ENCODE results near the gene KCNQ1.

DNA sequence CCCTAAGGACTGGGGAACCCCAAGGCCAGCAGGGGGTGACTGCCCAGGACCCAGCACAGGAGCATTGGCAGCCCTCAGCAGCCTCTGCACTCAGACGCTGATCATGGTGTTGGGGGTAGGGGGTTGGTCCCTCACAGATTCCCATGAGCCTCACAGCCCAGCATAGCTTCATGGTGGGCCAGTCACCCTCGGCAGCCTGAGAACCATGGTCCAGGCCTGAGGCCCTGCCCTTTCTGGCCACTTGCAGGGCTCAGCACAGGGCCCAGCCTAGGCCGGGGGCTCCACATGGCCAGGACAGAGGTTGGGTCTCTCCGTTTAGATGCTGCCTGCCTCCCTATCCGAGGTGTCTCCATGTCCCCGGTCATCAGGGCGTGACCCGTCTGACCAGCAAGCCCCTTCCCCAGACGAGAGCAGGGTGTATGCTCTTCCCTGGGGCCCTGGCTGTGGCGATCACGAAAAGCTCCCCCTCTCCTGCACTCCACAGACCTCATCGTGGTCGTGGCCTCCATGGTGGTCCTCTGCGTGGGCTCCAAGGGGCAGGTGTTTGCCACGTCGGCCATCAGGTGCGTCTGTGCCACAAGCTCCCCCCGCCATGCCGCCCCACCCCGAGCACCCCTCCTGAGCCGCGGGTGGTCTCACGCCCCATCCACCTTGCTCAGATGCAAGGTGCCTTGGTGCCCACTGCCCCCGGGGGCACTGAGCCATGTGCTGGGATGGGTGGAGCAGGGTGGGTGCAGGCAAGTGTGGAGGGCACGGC, 126.2 kb downstream of the KCNQ1 start:
- TF ChIP-seq ELF1 (IDR thresholded peaks at IDR 0.05; ENCODE audit: borderline replicate concordance, low read depth) (no peak), ZNF274 (IDR thresholded peaks at IDR 0.05; ENCODE audit: low read depth, low read length) (no peak), POLR2A (IDR thresholded peaks at IDR 0.05; ENCODE audit: borderline replicate concordance, extremely low read depth, insufficient read depth, insufficient read length) (no peak), SIN3A (IDR thresholded peaks at IDR 0.05; ENCODE audit: low read depth) (no peak), SP1 (IDR thresholded peaks at IDR 0.05; ENCODE audit: low read depth) (no peak), EZH2 (IDR thresholded peaks at IDR 0.05) (no peak), TCF7L2 (IDR thresholded peaks at IDR 0.05; ENCODE audit: borderline replicate concordance, extremely low read depth, insufficient read depth, insufficient read length) (no peak), YY1 (IDR thresholded peaks at IDR 0.05; ENCODE audit: extremely low read depth, insufficient replicate concordance, low read depth, low read length) (no peak), EZH2phosphoT487 (IDR thresholded peaks at IDR 0.05; ENCODE audit: borderline replicate concordance) (no peak), SRF (IDR thresholded peaks at IDR 0.05; ENCODE audit: low read depth) (no peak), POLR2AphosphoS5 (IDR thresholded peaks at IDR 0.05; ENCODE audit: low read depth, low read length) (no peak)
- TF ChIP-seq, protein P1, sequence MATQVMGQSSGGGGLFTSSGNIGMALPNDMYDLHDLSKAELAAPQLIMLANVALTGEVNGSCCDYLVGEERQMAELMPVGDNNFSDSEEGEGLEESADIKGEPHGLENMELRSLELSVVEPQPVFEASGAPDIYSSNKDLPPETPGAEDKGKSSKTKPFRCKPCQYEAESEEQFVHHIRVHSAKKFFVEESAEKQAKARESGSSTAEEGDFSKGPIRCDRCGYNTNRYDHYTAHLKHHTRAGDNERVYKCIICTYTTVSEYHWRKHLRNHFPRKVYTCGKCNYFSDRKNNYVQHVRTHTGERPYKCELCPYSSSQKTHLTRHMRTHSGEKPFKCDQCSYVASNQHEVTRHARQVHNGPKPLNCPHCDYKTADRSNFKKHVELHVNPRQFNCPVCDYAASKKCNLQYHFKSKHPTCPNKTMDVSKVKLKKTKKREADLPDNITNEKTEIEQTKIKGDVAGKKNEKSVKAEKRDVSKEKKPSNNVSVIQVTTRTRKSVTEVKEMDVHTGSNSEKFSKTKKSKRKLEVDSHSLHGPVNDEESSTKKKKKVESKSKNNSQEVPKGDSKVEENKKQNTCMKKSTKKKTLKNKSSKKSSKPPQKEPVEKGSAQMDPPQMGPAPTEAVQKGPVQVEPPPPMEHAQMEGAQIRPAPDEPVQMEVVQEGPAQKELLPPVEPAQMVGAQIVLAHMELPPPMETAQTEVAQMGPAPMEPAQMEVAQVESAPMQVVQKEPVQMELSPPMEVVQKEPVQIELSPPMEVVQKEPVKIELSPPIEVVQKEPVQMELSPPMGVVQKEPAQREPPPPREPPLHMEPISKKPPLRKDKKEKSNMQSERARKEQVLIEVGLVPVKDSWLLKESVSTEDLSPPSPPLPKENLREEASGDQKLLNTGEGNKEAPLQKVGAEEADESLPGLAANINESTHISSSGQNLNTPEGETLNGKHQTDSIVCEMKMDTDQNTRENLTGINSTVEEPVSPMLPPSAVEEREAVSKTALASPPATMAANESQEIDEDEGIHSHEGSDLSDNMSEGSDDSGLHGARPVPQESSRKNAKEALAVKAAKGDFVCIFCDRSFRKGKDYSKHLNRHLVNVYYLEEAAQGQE (IDR thresholded peaks at IDR 0.05; ENCODE audit: low read depth) = no peak
- TF ChIP-seq, protein P2, sequence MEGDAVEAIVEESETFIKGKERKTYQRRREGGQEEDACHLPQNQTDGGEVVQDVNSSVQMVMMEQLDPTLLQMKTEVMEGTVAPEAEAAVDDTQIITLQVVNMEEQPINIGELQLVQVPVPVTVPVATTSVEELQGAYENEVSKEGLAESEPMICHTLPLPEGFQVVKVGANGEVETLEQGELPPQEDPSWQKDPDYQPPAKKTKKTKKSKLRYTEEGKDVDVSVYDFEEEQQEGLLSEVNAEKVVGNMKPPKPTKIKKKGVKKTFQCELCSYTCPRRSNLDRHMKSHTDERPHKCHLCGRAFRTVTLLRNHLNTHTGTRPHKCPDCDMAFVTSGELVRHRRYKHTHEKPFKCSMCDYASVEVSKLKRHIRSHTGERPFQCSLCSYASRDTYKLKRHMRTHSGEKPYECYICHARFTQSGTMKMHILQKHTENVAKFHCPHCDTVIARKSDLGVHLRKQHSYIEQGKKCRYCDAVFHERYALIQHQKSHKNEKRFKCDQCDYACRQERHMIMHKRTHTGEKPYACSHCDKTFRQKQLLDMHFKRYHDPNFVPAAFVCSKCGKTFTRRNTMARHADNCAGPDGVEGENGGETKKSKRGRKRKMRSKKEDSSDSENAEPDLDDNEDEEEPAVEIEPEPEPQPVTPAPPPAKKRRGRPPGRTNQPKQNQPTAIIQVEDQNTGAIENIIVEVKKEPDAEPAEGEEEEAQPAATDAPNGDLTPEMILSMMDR (IDR thresholded peaks at IDR 0.05 in 2 of 3, conservative IDR thresholded peaks at IDR 0.05 in 1 of 3; ENCODE audit: borderline replicate concordance in 1 of 3, insufficient read depth in 1 of 3, low read depth in 2 of 3, low read length in 2 of 3) = no peak
